HG03342 (cell line): ENCODE measurements around the gene MTR.

Source experiments
- ATAC-seq: cut with Tn5 transposase; IDR thresholded peaks from one replicate; pipeline ENCODE4 v1.9.1; 2021; ENCODE audit warnings: mild to moderate bottlenecking, moderate library complexity; ENCODE audit not compliant: unreplicated experiment

The MTR gene

DNA sequence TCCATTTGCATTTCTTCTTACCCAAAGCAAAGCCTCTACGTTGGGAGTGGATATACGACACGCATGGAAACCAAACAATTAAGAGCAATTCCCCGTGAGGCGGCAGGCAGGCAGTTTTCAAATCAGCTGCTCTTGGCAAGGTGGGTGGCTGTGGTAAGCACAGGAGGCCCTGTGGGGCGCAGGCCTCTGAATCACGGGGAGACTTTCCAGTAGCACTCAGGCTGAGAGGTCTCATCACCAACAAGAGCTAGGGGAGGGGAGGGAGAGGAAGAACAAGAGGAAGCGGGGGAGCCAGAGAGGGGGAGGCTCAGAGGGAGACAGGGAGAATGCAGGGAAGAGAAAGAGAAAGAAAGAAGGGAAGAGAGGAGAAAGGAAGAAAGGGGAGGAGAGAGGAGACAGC, 152.7 kb downstream of the MTR start:
- ATAC-seq = no peak

DNA sequence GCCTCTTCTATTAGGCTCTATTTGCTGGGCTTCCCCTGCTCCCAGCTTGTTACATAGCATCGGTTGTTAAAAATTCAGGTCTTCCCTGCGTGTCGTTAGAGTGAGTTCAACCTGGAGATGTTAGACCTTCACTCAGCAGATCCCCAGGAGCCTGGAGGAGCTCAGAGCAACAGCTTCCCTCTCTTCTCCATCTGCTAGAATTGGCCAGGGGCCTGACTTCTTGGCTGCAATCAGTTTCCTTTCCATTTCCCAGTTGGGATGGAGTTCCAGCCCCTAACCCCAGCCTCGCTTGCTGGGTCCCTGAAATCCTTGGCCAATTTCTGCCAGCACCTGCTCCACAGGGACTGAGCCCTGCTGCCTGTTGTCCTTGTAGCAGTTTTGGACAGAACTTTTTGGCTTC, 153.3 kb downstream of the MTR start:
- no peak for ATAC-seq

DNA sequence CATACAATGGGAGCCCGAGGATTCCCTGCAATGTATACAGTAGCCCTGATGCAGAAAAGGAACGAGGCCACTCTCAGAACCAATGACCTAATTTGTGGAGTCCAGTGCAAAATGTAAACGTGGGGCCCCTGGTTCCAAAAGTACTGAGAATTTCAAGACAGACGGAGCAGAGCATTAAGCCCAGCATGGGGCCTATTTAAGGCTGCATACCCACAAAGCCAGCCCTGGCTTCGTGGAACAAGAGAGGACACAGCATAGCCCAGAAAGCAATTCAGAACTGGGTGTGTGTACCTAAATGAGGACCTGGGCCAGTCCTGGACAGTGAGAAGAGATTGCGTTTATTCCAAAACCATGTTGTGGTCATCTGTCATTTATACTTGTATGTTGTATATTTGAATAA, 153.9 kb downstream of the MTR start:
- ATAC-seq = no peak

DNA sequence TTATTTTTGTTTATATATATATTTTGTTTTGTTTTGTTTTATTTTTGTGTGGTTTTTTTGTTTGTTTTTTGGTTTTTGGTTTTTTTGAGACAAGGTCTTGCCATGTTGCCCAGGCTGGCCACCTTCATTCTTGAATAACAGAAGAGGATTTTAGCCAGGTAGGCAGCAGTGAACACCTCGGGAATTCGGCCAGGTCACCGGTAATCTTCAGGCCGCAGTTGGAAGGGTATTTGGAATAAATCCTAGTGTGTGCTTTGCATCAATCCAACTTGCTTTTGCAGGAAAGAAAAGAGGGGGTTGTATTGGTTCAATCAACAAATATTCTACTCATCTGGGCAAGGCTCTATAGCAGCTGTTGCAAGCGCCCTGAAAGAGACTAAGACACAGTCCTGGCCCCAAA, 155.3 kb downstream of the MTR start:
- ATAC-seq = no peak

DNA sequence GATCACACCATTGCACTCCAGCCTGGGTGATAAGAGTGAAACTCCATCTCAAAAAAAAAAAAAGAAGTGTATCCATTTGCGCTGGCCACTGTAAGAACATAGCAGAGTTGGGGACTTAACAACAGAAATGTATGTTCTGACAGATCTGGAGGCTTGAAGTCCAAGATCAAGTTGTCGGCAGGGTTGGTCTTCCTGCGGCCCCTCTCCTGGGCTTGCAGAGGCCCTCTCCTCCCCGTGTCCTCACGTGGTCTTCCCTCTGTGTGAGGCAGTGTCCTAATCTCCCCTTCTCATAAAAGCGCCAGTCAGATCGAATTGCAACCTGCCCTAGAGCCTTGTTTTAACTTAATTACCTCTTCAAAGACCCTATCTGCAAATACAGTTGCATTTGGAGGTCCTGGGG, 156.6 kb downstream of the MTR start:
- ATAC-seq = no peak

DNA sequence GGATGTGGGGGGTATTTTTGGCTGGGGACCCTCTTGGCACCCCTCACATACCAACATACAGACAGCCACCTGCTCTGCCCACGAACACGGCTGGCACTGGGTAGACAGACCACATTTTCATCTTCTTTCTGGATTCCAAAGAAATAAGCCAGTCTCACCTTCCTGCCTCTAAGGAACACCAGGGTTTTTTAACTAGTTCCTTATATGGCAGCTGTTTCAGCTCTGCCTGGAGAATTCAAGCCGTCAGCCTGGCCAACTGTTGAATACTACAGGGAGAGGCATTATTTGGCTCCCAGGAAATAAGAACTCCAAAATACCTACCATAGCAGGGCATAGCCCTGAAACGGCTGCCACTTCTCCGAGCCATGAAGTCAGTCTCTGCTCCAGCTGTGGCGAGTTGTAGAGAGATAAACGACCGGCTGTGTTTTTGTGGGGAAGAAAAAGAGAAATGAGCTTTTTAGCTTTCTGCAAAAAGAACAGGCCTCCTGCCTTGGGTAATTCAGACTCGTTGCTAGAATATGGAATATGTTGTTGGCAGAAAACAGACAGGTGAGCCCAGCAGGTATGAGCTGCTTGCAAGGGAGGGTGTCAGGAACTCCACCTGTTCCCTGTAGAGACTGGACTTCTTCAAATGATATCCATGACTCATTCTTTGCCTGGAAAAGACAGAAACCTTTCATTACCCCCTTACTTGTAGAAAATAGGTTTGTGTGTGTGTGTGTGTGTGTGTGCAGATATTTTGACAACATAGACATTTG, 157.3 kb downstream of the MTR start:
- no peak for ATAC-seq

DNA sequence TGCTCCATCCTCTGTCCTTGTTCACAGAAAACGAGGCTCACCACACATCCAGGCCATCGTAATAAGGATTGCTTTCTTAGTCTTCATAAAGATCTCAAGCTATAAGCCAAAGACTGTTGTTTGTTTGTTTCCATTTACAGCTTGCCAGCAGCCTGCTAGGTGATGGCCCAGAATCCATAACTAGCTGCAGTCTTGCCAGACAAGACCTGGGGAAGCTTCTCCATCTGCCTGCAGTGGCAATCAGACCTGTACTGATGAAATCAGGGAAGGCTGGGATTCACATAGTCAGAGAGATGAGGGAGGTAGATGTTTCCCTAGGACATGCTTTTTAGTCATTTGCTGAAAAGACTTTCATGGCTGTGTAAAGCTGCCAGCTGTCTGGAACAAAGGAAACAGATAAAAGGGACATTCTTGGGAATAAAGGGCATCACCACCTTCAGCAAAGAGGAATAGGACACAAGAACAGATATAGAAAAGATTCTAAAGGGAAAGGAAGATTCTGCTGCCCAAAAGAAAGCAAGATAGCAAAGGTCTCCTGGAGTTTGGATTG, 158.1 kb downstream of the MTR start:
- no peak for ATAC-seq
